CD14-positive monocyte (primary cell): ENCODE data around the gene PHB1. TPM values are rescaled to one million over a fixed set of nuclear protein-coding genes. Genes with fewer than 3 reads are reported as not detected.

Experiments used
- DNase-seq, 3 donors: peaks; one replicate each; pipeline ENCODE4 v3.0.0-alpha.2; 2011 to 2022
- H2AFZ ChIP-seq: 2 replicates; pipeline ENCODE4 v1.6.0; 2012; ENCODE audit warnings: mild to moderate bottlenecking, low read depth, low read length, inconsistent platforms; ENCODE audit not compliant: insufficient read depth, poor library complexity, severe bottlenecking
- H3K27ac ChIP-seq, 2 donors: 1 replicate in 1 of 2; 2 replicates in 1 of 2; pipeline ENCODE4 v1.5.1; 2012 to 2013; ENCODE audit warnings: low read length in 2 of 2, control low read depth in 1 of 2, inconsistent platforms in 1 of 2, low read depth in 1 of 2, mild to moderate bottlenecking in 1 of 2
- H3K27me3 ChIP-seq, 2 donors: one replicate each; pipeline versions ENCODE4 v1.6.0 to v1.6.1; 2011 to 2013; ENCODE audit warnings: low read length in 2 of 2; ENCODE audit not compliant: control insufficient read depth in 2 of 2, insufficient read depth in 2 of 2
- H3K36me3 ChIP-seq, 2 donors: replicated peaks in 1 of 2; 1 replicate in 1 of 2; 2 replicates in 1 of 2; pipeline versions ENCODE4 v1.5.1 to v1.6.1; 2012 to 2013; ENCODE audit warnings: low read length in 2 of 2, control low read depth in 1 of 2, inconsistent platforms in 1 of 2, mild to moderate bottlenecking in 1 of 2; ENCODE audit not compliant: insufficient read depth in 2 of 2, control insufficient read depth in 1 of 2
- H3K4me1 ChIP-seq, 2 donors: 1 replicate in 1 of 2; 2 replicates in 1 of 2; pipeline versions ENCODE4 v1.5.1 to v1.6.1; 2012 to 2013; ENCODE audit warnings: low read length in 2 of 2, control low read depth in 1 of 2, inconsistent platforms in 1 of 2, mild to moderate bottlenecking in 1 of 2, moderate library complexity in 1 of 2; ENCODE audit not compliant: insufficient read depth in 2 of 2, control insufficient read depth in 1 of 2
- H3K4me2 ChIP-seq: replicated peaks from 2 replicates; pipeline ENCODE3; 2012; ENCODE audit warnings: low read length, moderate library complexity, mild to moderate bottlenecking; ENCODE audit not compliant: poor library complexity, severe bottlenecking; ENCODE audit errors: extremely low read depth
- H3K4me3 ChIP-seq, 3 experiments: fragments of 200-600 bp in 1 of 3; sonication (generic) in 1 of 3; replicated peaks in 1 of 3; 1 replicate in 2 of 3; 2 replicates in 1 of 3; pipeline ENCODE4 v1.5.1; 2011 to 2013; ENCODE audit warnings: low read length in 3 of 3, mild to moderate bottlenecking in 3 of 3, control low read depth in 2 of 3, low read depth in 2 of 3, inconsistent platforms in 1 of 3, moderate library complexity in 1 of 3
- H3K79me2 ChIP-seq: 2 replicates; pipeline ENCODE4 v1.6.0; 2012; ENCODE audit warnings: mild to moderate bottlenecking, control low read depth, inconsistent platforms, low read length, moderate library complexity; ENCODE audit not compliant: insufficient read depth
- H3K9ac ChIP-seq: 2 replicates; pipeline ENCODE4 v1.6.0; 2017; ENCODE audit warnings: low read length, mild to moderate bottlenecking; ENCODE audit not compliant: insufficient read depth, poor library complexity, severe bottlenecking
- H3K9me3 ChIP-seq, 2 donors: replicated peaks in 1 of 2; 1 replicate in 1 of 2; 2 replicates in 1 of 2; pipeline versions ENCODE4 v1.5.1 to v1.6.1; 2012 to 2013; ENCODE audit warnings: low read length in 2 of 2, control low read depth in 1 of 2; ENCODE audit not compliant: control insufficient read depth in 1 of 2, insufficient read depth in 1 of 2
- H4K20me1 ChIP-seq: 2 replicates; pipeline ENCODE4 v1.6.0; 2012; ENCODE audit warnings: mild to moderate bottlenecking, low read length, control low read depth, moderate library complexity; ENCODE audit not compliant: insufficient read depth
- H3K27ac Mint-ChIP-seq, 7 donors: one replicate each; pipeline ENCODE4 v1.8.0; 2020; ENCODE audit warnings: mild to moderate bottlenecking in 7 of 7, mixed read lengths in 7 of 7, moderate library complexity in 6 of 7, inconsistent platforms in 2 of 7
- H3K27me3 Mint-ChIP-seq, 3 donors: one replicate each; pipeline ENCODE4 v1.8.0; 2021 to 2022; ENCODE audit warnings: low read depth in 3 of 3, mild to moderate bottlenecking in 3 of 3, mixed read lengths in 3 of 3, moderate library complexity in 3 of 3, inconsistent platforms in 1 of 3
- H3K36me3 Mint-ChIP-seq, 2 donors: one replicate each; pipeline ENCODE4 v1.8.0; 2020; ENCODE audit warnings: mixed read lengths in 2 of 2, inconsistent platforms in 1 of 2, mild to moderate bottlenecking in 1 of 2
- H3K4me1 Mint-ChIP-seq: one replicate; pipeline ENCODE4 v1.8.0; 2020; ENCODE audit warnings: mild to moderate bottlenecking, mixed read lengths
- H3K4me3 Mint-ChIP-seq, 2 donors: one replicate each; pipeline ENCODE4 v1.8.0; 2020; ENCODE audit warnings: mild to moderate bottlenecking in 2 of 2, mixed read lengths in 2 of 2, moderate library complexity in 1 of 2
- H3K9me3 Mint-ChIP-seq, 7 donors: one replicate each; pipeline ENCODE4 v1.8.0; 2020 to 2022; ENCODE audit warnings: mixed read lengths in 7 of 7, mild to moderate bottlenecking in 6 of 7, moderate library complexity in 6 of 7, inconsistent platforms in 2 of 7
- WGBS: methylation state at CpG from one replicate; pipeline ENCODE4 v1.1.5; 2013; ENCODE audit warnings: missing lambda C conversion rate; ENCODE audit not compliant: insufficient coverage; 5-methylcytosine and 5-hydroxymethylcytosine counted together
- intact Hi-C, 2 donors: fragments of 100-400 bp; cut with micrococcal nuclease; formaldehyde crosslinking; loops; one replicate each; pipeline versions ENCODE4 v1.15.0 to v1.15.1; 2023
- polyA plus RNA-seq, 3 donors: library from polyadenylated mRNA; depleted of rRNA in 1 of 3; unstranded in 2 of 3; stranded (reverse) in 1 of 3; fragments of 300-500 nt in 2 of 3; fragments of >200 nt in 1 of 3; fragmentation: Illumina TruSeq in 2 of 3; gene quantifications; 1 replicate in 2 of 3; 2 replicates in 1 of 3; pipeline ENCODE4 v1.2.3, GENCODE V29; 2012 to 2021
- TF ChIP-seq, protein P1 (sequence below): fragments of 200-600 bp; IDR thresholded peaks from one replicate; pipeline ENCODE4 v1.8.0; 2022; ENCODE audit warnings: antibody characterized with exemption, mild to moderate bottlenecking

The PHB1 gene
- polyA plus RNA-seq, 3 donors, result 57.1 to 89.2 (median 83.9) TPM

- H3K9me3 Mint-ChIP-seq, result peaks cover 0 to 4% (median 0%) of the 10 kb centered on the region in 7 donors
- Histone ChIP-seq H3K79me2 (no peaks in the 10 kb centered on the region), H3K4me1 (peaks cover 57 to 61% of the 10 kb centered on the region in 2 donors), H3K36me3 (no peaks in the 10 kb centered on the region), H3K27me3 (no peaks in the 10 kb centered on the region), H3K9ac (peak overlapping the region; percentile 20), H2AFZ (peak overlapping the region; percentile 48), H4K20me1 (no peaks in the 10 kb centered on the region), H3K4me3 (peak overlapping the region in 1 of 3 experiments; percentile 39), H3K9me3 (no peaks in the 10 kb centered on the region), H3K27ac (peak overlapping the region; percentile 41 to 97), H3K4me2 (peak overlapping the region; percentile 39)
- peaks cover 0 to 2% (median 1%) of the 10 kb centered on the region in 3 donors for H3K27me3 Mint-ChIP-seq
- H3K4me1 Mint-ChIP-seq, result peaks cover 55% of the 10 kb centered on the region
- H3K4me3 Mint-ChIP-seq, result peak overlapping the region; percentile 63 to 77
- TF ChIP-seq, protein P1, sequence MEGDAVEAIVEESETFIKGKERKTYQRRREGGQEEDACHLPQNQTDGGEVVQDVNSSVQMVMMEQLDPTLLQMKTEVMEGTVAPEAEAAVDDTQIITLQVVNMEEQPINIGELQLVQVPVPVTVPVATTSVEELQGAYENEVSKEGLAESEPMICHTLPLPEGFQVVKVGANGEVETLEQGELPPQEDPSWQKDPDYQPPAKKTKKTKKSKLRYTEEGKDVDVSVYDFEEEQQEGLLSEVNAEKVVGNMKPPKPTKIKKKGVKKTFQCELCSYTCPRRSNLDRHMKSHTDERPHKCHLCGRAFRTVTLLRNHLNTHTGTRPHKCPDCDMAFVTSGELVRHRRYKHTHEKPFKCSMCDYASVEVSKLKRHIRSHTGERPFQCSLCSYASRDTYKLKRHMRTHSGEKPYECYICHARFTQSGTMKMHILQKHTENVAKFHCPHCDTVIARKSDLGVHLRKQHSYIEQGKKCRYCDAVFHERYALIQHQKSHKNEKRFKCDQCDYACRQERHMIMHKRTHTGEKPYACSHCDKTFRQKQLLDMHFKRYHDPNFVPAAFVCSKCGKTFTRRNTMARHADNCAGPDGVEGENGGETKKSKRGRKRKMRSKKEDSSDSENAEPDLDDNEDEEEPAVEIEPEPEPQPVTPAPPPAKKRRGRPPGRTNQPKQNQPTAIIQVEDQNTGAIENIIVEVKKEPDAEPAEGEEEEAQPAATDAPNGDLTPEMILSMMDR, result no peak
- WGBS, result 10% methylated on average over 2 of the region's 6 CpGs
- peak in 1 of 3 donors; percentile 16 for DNase-seq
- peak overlapping the region; percentile 73 to 99 (median 83) for H3K27ac Mint-ChIP-seq
- intact Hi-C loops, result no loop called here
- H3K36me3 Mint-ChIP-seq, result peaks cover 0 to 2% of the 10 kb centered on the region in 2 donors
Observed at GRCh38 chr17:49388290-49388640, 26.4 kb downstream of the PHB1 start.

DNA sequence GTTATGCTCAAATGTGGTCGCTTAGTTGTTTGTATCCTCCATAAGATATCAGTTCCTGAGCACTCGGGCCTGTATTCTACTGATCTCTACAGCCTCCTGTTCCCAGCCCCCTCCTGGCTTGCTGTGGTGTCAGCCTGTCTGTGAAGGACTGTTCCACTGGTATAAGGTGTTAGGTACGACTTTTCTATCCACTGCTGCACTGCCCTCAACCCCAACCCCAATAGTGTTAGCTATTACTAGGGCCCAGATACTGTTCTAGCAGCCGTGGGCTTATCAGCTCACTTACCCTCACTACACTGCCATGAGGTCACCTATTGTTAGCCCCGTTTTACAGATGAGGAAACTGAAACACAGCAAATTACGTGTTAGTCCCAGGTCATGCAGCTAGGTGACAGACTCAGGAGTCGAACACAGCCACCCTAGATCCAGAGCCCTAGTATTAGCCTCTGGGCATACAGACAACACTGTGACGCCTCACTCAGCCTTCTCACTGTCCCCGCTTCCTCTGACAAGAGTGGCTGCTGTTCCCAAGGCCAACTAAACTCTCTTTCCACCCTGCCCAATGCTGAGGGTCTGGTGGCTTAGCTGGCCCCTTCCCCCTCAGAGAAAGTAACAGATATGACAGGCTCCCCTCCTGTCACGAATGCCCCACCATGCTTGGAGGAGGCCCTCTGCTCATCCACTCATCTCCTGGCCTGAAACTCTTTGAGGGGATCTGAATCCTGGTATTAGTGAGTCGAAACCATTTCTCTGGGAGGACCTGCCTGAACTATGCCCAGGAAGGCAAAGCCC, 27.0 kb downstream of the PHB1 start:
- H3K4me3 ChIP-seq, result peak overlapping the region in 1 of 3 experiments; percentile 39
- H3K9me3 Mint-ChIP-seq, result peaks cover 0 to 4% (median 0%) of the 10 kb centered on the region in 7 donors
- peak overlapping the region; percentile 31 to 99 (median 83) for H3K27ac Mint-ChIP-seq
- peak overlapping the region; percentile 39 for H3K4me2 ChIP-seq
- TF ChIP-seq, protein P1, result no peak
- WGBS, result 64% methylated on average over 6 of the region's 11 CpGs
- H3K36me3 Mint-ChIP-seq, result peaks cover 0 to 2% of the 10 kb centered on the region in 2 donors
- intact Hi-C loops, result no loop called here
- peak overlapping the region; percentile 48 for H2AFZ ChIP-seq
- peaks cover 52% of the 10 kb centered on the region for H3K4me1 Mint-ChIP-seq
- H3K27me3 Mint-ChIP-seq, result peaks cover 0 to 3% (median 2%) of the 10 kb centered on the region in 3 donors
- peak overlapping the region in 1 of 2 donors; percentile 63 for H3K4me3 Mint-ChIP-seq
- peak overlapping the region; percentile 41 to 97 for H3K27ac ChIP-seq
- no peaks in the 10 kb centered on the region for H3K79me2 ChIP-seq
- H3K9me3 ChIP-seq, result no peaks in the 10 kb centered on the region
- H3K27me3 ChIP-seq, result no peaks in the 10 kb centered on the region
- DNase-seq, result no peak
- H3K36me3 ChIP-seq, result no peaks in the 10 kb centered on the region
- H3K4me1 ChIP-seq, result peaks cover 51 to 55% of the 10 kb centered on the region in 2 donors
- peak overlapping the region; percentile 20 for H3K9ac ChIP-seq
- no peaks in the 10 kb centered on the region for H4K20me1 ChIP-seq
